Transverse colon (tissue), 4 donors: ENCODE results near the gene SPANXN4.

Source experiments
- CTCF ChIP-seq, 5 experiments: fragments of 200-600 bp in 3 of 5; fragments of 450-650 bp in 2 of 5; sonication (generic) in 3 of 5; IDR thresholded peaks; 1 replicate in 2 of 5; 2 replicates in 3 of 5; pipeline ENCODE4 v1.5.1; 2016 to 2017; ENCODE audit warnings: antibody characterized with exemption in 5 of 5, inconsistent platforms in 3 of 5, mild to moderate bottlenecking in 2 of 5, moderate library complexity in 1 of 5
- POLR2A ChIP-seq: fragments of 450-650 bp; IDR thresholded peaks from one replicate; pipeline ENCODE4 v1.6.1; 2016; ENCODE audit warnings: antibody characterized with exemption, mild to moderate bottlenecking, moderate library complexity
- POLR2AphosphoS5 ChIP-seq, 3 donors: sonication (generic); formaldehyde crosslinking; IDR thresholded peaks; one replicate each; pipeline ENCODE4 v1.6.1; 2016; ENCODE audit warnings: antibody characterized with exemption in 3 of 3

- no peak for TF ChIP-seq POLR2AphosphoS5 (IDR thresholded peaks at IDR 0.05)
- TF ChIP-seq CTCF (IDR thresholded peaks at IDR 0.05): no peak
- no peak for TF ChIP-seq POLR2A
Measured at GRCh38 chrX:142977128-142977914, 48.4 kb upstream of the SPANXN4 start.
